Erythroblast (primary cell): ENCODE measurements around the gene WRNIP1.

Experiments used
- GATA1 ChIP-seq: IDR thresholded peaks from 2 replicates; pipeline ENCODE4 v1.6.1; 2011; ENCODE audit warnings: low read depth, mild to moderate bottlenecking, control low read depth, low read length, moderate library complexity
- POLR2A ChIP-seq: IDR thresholded peaks from 2 replicates; pipeline ENCODE4 v1.6.1; 2011; ENCODE audit warnings: mild to moderate bottlenecking, low read length

GRCh38 chr6:2795162-2795561, 30.0 kb downstream of the WRNIP1 start:
- TF ChIP-seq POLR2A (no peak), GATA1 (no peak)
